GM21515 (cell line): ENCODE measurements around the gene MPP2.
"Not testable (repeated sequence)": the region's sequence is repeated elsewhere in the genome, so short reads cannot be mapped to it uniquely, and the experiment has no call there.

Experiments used
- ATAC-seq: cut with Tn5 transposase; IDR thresholded peaks from one replicate; pipeline ENCODE4 v1.9.1; 2021; ENCODE audit not compliant: unreplicated experiment

Gene MPP2

GRCh38 chr17:43905400-43905984 lies 1.8 kb downstream of the MPP2 start:
- no peak for ATAC-seq

DNA sequence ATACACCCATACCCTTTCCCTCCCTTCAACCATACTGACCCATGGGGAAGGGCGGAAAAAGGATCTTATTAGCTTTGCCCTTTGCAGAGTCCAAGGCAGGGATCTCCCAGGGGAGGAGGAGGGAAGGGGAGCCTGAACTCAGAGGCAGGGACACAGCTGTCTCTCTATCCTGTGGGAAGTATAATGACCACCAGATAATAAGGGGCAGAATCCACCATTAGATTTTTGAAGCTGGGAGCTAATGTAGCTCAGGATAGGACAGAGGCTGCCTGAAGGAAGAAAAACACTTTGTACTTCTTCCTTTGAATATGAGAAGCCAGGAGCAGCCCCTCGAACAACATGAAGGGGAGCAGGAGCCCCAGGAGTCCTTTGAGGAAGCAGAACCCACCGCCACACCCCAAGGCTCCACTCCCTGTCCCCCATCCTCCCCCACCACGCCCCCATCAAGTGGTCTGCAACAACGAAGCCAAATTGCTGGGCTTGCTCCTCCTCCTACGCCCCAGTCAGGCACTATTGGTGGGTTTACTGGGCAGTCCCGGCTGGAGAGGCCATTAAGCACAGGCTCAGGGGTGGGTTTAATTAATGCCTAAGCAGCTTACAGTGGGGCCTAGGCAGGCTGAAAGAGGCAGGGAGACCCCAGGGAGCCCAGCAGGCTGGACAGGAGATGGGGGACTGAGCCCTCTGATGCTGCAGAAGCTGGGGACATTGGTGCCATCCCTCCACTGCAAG lies 5.3 kb downstream of the MPP2 start:
- no peak for ATAC-seq

- ATAC-seq = no peak
Measured at GRCh38 chr17:43900858-43901754, 6.2 kb downstream of the MPP2 start.

DNA sequence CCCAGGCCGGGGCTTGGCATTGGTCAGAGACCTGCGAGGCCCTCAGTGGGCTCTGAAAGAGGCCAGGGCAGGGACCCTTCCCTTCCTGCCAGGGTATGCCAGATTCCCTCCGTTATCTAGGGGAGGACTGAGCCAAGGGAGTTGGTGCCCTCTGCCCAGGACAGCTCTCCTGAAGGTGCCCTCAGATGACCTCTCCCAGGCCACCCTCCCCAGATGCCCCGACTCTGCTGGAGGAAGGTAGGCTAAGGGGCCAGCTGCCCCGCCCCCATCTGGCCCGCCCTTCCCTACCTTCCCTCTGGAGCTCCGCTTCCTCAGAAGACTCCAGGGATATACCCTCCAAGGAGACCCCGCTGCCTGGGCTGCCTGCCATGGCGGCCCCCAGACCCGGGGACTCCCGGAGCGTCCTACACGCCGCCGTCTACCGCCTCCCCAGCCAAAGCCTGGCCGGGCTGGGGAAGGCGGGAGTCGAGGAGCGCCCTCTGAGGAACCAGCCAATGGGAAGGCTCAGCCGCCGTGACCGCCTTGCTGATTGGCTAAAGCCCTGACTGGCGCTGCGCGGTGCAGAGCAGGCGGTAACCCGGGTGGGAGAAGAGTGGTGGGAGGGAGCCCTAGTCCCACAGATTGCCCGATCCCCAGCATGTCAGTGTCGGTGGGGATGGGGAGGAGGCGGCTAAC lies 7.0 kb downstream of the MPP2 start:
- no peak for ATAC-seq

- ATAC-seq = no peak
Measured at GRCh38 chr17:43898446-43898845, 8.9 kb downstream of the MPP2 start.

DNA sequence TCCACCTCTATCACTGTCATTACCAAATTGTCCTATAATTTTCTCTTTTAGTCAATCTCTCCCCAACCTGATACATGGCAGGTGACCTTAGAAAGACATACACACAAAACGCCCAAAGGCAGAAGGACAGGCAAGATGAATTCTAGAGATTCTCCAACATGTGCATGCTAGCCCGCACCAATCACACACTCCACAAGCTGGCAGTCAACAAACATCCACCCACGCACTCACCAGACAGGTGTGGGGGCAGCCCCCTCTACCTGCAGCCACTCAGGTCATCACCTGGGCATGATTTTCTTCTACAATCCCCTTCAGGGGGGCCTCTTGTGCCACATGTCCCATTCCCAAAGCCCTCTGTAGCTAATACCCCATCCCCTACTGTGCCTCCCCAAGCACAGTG lies 9.5 kb downstream of the MPP2 start:
- no peak for ATAC-seq

DNA sequence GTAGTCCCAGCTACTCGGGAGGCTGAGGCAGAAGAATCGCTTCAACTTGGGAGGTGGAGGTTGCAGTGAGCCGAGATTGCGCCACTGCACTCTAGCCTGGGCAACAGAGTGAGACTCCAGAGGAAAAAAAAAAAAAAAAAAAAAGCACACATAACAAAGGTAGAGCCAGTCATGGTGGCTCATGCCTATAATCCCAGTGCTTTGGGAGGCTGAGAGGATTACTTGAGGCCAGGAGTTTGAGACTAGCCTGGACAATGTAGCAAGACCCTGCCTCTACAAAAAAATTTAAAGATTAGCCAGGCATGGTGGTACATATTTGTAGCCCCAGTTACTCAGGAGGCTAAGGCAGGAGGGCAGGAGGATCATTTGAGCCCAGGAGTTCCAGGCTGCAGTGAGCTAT lies 12.8 kb downstream of the MPP2 start:
- ATAC-seq = not testable (repeated sequence)

DNA sequence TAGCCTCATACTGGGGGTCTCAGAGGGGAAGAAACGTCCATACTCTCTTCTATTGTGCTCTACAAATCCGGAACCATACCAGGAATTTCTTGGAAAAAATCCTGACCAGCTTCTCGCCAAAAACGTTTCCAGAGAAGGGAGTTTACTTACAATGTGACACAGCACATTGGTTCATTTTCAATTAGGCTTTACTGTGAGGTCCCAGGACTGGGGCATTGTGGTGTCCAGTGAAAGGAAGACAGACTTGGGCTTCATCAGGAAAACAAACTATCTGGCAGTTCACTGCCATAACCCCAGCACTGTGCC lies 14.7 kb downstream of the MPP2 start:
- no peak for ATAC-seq

DNA sequence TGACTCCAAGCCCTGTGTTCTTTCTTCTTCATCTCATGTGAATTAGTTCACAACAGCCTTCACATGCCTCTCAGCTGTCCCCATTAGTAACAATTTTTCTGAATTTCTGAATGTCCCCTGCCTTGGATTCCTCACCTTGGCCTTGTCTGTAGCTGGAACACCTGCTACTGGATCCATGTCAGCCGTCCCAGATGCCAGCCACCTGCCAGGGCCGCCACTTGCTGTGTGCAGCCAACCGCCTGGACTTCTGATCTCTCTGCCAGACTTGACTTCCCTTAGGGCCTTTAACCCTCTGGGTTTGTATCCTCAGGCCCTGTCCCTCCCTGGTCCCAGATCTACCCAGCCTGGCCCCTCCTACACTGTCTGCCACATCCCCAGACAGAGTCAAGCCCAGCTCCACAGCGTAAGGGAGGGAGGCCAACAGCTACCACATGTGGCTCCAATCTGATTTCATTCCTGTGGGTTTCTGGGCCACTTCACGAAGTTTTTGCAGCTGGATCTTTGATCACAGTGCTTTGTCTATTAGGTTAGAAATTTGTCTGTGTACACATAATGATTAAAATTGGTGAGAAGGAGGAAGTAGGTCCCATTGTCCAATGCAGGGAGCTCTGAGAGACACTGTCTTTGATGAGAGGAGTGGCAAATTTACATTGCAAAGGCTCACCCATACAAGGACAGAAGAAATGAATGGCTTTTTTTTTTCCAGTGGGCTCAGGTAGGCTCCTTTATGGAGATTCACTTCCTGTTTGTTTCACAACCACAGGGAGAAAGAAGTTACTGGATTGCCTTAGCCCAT lies 15.3 kb downstream of the MPP2 start:
- ATAC-seq = no peak

DNA sequence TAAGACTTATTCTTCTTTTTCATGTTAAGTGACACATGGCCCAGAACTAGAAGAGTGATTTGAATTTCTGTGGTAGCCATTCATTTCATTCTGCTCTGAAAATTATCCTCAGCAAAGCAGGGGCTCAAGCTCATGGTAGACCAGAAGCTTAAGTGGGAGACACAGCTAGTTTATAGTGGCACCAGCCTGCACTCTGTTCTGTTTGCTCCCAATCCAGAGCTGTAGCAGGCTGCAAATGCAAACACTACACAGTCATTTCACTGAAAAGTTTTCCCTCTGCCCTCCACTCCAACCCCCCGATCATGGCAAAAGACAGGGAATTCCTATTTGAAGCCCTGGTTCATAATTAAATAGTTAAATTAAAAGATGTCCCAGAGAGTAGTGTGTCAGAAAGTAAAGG lies 17.1 kb downstream of the MPP2 start:
- no peak for ATAC-seq

GRCh38 chr17:43888548-43888947 lies 18.8 kb downstream of the MPP2 start:
- ATAC-seq = no peak

GRCh38 chr17:43882761-43883415 lies 24.4 kb downstream of the MPP2 start:
- no peak for ATAC-seq

DNA sequence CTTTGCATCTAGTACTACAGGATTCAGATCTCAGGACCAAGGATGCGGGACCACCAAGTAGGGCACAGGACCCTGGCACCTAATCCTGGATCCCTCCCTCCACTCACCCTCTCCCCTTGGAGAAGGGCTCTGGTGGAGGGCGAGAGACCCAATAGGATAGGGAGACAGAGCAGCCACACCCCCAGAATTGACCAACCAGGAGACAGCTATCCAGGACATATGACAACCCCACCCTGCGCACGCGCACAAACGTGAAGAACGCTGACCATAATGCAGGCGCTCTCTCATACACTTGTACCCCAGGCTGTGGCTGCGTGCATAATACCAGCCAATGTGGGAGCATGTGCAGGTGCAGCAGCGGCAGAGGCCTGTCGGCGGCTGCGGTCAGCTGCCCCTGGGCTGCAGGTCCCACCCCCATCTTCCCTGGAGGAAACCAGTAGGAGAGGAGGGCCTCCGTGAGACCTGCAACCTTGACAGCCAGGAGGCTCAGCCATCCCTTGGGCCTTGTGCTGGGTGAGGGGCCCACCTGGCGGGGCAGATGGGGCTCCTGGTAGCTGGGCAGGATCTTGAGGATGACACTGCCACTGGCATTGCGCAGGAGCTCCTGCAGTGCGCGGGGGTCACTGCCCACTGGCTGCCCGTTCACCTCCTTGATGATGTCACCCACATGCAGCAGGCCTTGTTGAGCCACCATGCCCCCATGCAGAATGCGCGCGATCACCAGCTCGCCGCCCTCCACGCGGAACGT lies 25.4 kb downstream of the MPP2 start:
- ATAC-seq = no peak

- no peak for ATAC-seq
Measured at GRCh38 chr17:43881181-43881580, 26.2 kb downstream of the MPP2 start.

DNA sequence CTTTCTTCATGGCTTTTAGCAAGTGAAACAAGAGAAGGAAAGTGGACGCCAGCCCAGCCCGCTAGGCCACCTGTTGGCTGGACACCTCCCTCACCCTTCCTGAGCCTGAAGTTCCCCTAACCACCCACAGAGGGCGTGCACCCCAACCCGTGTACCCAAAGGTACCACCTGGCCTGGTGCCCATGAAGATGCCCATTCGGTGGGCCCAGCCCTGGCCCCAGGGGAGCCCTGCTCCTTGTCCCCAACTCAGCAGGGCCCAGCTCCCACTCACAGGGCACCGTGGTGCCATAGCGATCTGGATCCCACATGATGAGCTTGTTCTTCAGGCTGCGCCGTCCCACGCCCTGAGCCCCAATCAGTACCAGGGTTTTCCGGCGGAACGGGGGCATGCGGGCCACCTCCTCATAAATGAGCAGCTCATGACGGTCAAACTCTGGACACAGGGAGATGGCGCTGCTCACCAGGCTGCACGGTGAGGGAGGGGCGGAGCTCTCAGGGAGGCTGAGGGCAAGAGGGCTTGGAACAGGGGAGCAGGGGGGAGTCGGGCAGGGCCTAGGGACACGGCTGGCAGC lies 26.8 kb downstream of the MPP2 start:
- no peak for ATAC-seq

DNA sequence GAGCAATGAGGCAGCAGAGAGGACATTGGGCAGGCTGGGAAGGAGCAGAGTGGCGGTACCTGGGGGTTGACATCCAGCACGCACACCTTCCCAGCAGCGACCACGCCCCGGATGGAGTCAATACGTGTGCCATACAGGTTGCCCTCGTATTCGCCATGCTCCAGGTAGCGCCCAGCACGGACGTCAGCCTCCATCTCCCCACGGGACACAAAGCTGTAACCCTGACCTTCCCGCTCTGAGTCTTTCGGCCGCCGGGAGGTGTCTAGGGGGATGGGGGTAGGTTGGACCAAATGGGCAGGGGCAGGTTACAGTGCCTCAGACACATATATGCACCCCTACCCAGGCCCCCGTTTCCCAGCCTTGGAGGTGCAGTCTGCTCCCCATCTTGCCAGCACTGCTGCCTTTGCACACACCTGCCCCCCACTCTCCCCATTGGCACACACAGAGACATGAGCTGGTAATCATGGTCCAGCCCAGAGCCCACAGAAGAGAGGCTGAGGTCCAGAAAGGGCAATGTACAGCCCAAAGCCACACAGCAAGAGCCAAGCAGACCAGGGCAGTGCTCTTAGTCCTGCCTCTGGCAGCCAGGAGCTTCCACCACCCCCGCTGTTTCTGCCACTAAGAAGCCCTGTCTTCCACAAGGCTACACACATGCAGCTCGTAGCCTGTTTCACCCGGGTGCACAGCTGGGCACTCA lies 27.5 kb downstream of the MPP2 start:
- no peak for ATAC-seq

DNA sequence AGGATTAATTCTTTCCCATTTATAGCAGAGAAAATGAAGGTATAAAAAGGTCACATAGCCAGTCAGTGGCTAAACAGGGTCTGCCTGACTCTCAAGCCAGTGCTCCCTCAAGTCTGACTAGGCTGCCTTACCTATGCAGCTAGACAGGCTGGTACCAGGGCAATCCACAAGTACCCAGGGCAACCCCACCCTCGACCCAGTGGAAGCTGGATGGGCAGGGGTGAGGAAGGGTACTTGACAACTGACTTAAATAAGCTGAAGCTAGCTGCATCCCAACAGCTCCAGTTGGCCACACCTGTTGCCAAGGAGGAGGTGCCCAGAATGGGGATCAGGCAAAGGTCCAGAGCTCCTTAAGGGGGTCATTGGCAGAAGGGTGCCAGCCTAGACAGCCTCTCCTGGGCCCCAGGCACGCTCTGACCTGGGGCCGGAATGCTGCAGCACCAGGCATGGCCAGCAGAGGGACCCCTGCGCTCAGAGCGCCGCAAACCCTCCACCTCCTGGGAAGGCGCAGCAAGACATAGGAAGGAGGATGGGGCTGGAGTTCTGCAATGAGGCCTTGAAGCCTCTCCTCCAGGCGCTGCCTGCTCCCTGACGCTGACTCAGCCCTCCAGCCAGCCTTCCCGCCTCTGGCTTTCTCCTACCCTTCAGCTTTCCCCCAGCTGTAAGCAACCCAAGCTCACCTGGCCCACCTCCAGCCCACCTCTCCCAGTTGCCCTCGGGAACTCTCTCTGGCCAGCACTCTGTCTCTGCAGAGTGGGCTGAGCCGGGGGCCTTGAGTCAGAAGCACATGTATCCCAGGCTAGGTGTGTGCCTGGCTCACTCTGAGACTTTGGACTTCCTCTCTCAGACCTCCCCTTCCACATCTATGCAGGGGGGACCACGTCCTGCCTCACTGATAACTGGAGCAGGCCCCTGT lies 28.8 kb downstream of the MPP2 start:
- no peak for ATAC-seq
